ENCODE data around the gene GGCT. TPM values are rescaled to one million over a fixed set of nuclear protein-coding genes. Genes with fewer than 3 reads are reported as not detected.
A peak's percentile ranks its signal among the peaks of the same experiment; 100 is the strongest.

Gene GGCT
- polyA plus RNA-seq, 3 donors, result 7.6 to 18.1 (median 10.7) TPM

GRCh38 chr7:30447466-30447865, 57.2 kb downstream of the GGCT start:
- Mint-ChIP-seq H3K4me1 (peaks cover 6% of the 10 kb centered on the region), H3K36me3 (peaks cover 42 to 53% of the 10 kb centered on the region in 2 donors), H3K4me3 (no peak overlapping the region), H3K27ac (peak overlapping the region in 2 of 7 donors; percentile 33 to 44), H3K9me3 (no peaks in the 10 kb centered on the region), H3K27me3 (ENCODE audit: low read depth in 3 of 3) (no peaks in the 10 kb centered on the region)
- H4K20me1 ChIP-seq (ENCODE audit: insufficient read depth, low read length), result no peaks in the 10 kb centered on the region
- DNase-seq, result no peak
- no peaks in the 10 kb centered on the region for H3K79me2 ChIP-seq (ENCODE audit: insufficient read depth, low read length)
- H3K9me3 ChIP-seq (replicated peaks in 1 of 2; ENCODE audit: control insufficient read depth in 1 of 2, insufficient read depth in 1 of 2, low read length in 2 of 2), result no peaks in the 10 kb centered on the region
- peaks cover 57 to 64% of the 10 kb centered on the region in 2 donors for H3K36me3 ChIP-seq (replicated peaks in 1 of 2; ENCODE audit: control insufficient read depth in 1 of 2, insufficient read depth in 2 of 2, low read length in 2 of 2)
- H3K4me2 ChIP-seq (replicated peaks; ENCODE audit: extremely low read depth, low read length, poor library complexity, severe bottlenecking), result no peak overlapping the region
- TF ChIP-seq CTCF (IDR thresholded peaks at IDR 0.05), result no peak
- no peak overlapping the region for H3K9ac ChIP-seq (ENCODE audit: insufficient read depth, low read length, poor library complexity, severe bottlenecking)
- H3K27ac ChIP-seq (ENCODE audit: low read depth in 1 of 2, low read length in 2 of 2), result no peak overlapping the region
- 96% methylated on average over 7 of the region's 8 CpGs for WGBS (ENCODE audit: insufficient coverage)
- H3K4me1 ChIP-seq (ENCODE audit: control insufficient read depth in 1 of 2, insufficient read depth in 2 of 2, low read length in 2 of 2), result peaks cover 10 to 14% of the 10 kb centered on the region in 2 donors
- intact Hi-C loops (cut with micrococcal nuclease), result loop anchor here in 1 of 2 donors (5.0 kb wide), 1 partner anchor 165 kb away; the partner anchor contains the start of gene ZNRF2
- H3K4me3 ChIP-seq (replicated peaks in 1 of 3; ENCODE audit: low read depth in 2 of 3, low read length in 3 of 3), result no peak overlapping the region
- no peak overlapping the region for H2AFZ ChIP-seq (ENCODE audit: insufficient read depth, low read depth, low read length, poor library complexity, severe bottlenecking)
- H3K27me3 ChIP-seq (ENCODE audit: control insufficient read depth in 2 of 2, insufficient read depth in 2 of 2, low read length in 2 of 2), result no peaks in the 10 kb centered on the region

Other genes starting within 250 kb of the GGCT start
- gene ZNRF2, start 220.2 kb downstream of the GGCT start, polyA plus RNA-seq, result 1 to 10 TPM; 1.9 to 9.5 (median 5.7) TPM
- 10 to 100 TPM in 1 of 3 donors, 1 to 10 TPM in 2; 2.8 to 15.0 (median 4.6) TPM for gene NOD1, start 26.0 kb downstream of the GGCT start, polyA plus RNA-seq
- 10 to 100 TPM; 46.0 to 68.4 (median 48.6) TPM for gene GARS1, start 90.0 kb upstream of the GGCT start, polyA plus RNA-seq
- not detected for gene CRHR2, start 177.6 kb upstream of the GGCT start, polyA plus RNA-seq
- not detected for gene INMT, start 247.3 kb upstream of the GGCT start, polyA plus RNA-seq

Measured in CD14-positive monocyte (primary cell).